Loucy (cell line): ENCODE results near the gene ARHGAP6.

Experiments used
- CTCF ChIP-seq: fragments of 200-600 bp; sonication (generic); conservative IDR thresholded peaks from 2 replicates; pipeline ENCODE4 v1.5.1; 2014; ENCODE audit warnings: mild to moderate bottlenecking, antibody characterized with exemption, low read length
- EZH2phosphoT487 ChIP-seq: fragments of 200-600 bp; IDR thresholded peaks from 2 replicates; pipeline ENCODE4 v1.6.1; 2018; ENCODE audit warnings: antibody characterized with exemption, mild to moderate bottlenecking, moderate library complexity, borderline replicate concordance

- TF ChIP-seq EZH2phosphoT487 (no peak), CTCF (no peak)
These were observed 76.1 kb downstream of the ARHGAP6 start for GRCh38 chrX:11589641-11590040.
